Hepatocyte (in vitro differentiated cells): ENCODE data around the gene GRAP2.

Experiments
- EZH2 ChIP-seq: fragments of 200-600 bp; sonication (generic); IDR thresholded peaks from 2 replicates; pipeline ENCODE4 v1.6.1; 2016; ENCODE audit warnings: antibody characterized with exemption, mild to moderate bottlenecking, borderline replicate concordance
- EZH2phosphoT487 ChIP-seq: fragments of 200-600 bp; sonication (generic); IDR thresholded peaks from one replicate; pipeline ENCODE4 v1.6.1; 2018; ENCODE audit warnings: antibody characterized with exemption, mild to moderate bottlenecking, low read depth, moderate library complexity; ENCODE audit not compliant: unreplicated experiment, severe bottlenecking
- TF ChIP-seq, protein P1 (sequence below): fragments of 200-600 bp; sonication (generic); IDR thresholded peaks from 2 replicates; pipeline ENCODE4 v1.5.1; 2016; ENCODE audit warnings: antibody characterized with exemption, mild to moderate bottlenecking; ENCODE audit not compliant: poor library complexity

DNA sequence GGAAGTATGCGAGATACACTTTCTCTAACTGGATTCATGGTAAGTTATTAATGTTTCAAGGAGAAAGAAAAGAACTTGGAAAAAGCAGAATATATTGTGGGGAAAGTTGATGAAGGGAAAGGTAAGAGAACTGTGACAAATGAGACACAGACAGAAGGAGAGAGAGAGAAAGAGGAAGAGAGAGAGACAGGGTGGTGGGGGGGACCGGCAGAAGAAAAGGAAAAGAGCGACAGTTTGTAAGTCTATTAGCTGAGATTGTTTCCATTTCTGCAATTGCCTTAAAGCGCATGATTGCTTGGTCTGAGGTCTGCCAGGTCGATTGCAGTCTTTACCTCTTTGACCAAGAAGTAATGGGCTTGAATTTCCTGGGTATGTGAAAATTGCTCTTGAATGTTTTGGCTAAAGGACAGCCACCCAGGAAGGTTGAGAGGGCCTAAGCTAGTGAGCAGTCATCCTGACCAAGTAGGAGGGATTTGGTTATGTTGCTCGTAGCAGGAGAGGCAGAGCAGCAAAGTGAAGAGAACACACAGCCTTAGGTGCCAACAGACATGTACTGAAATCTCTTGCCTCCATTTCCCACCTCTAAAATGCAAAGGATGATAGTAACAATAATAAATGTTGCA, 35.8 kb downstream of the GRAP2 start:
- TF ChIP-seq, protein P1, sequence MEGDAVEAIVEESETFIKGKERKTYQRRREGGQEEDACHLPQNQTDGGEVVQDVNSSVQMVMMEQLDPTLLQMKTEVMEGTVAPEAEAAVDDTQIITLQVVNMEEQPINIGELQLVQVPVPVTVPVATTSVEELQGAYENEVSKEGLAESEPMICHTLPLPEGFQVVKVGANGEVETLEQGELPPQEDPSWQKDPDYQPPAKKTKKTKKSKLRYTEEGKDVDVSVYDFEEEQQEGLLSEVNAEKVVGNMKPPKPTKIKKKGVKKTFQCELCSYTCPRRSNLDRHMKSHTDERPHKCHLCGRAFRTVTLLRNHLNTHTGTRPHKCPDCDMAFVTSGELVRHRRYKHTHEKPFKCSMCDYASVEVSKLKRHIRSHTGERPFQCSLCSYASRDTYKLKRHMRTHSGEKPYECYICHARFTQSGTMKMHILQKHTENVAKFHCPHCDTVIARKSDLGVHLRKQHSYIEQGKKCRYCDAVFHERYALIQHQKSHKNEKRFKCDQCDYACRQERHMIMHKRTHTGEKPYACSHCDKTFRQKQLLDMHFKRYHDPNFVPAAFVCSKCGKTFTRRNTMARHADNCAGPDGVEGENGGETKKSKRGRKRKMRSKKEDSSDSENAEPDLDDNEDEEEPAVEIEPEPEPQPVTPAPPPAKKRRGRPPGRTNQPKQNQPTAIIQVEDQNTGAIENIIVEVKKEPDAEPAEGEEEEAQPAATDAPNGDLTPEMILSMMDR, result no peak
- no peak for TF ChIP-seq EZH2phosphoT487
- no peak for TF ChIP-seq EZH2
